ENCODE data around the gene VAC14.

DNA sequence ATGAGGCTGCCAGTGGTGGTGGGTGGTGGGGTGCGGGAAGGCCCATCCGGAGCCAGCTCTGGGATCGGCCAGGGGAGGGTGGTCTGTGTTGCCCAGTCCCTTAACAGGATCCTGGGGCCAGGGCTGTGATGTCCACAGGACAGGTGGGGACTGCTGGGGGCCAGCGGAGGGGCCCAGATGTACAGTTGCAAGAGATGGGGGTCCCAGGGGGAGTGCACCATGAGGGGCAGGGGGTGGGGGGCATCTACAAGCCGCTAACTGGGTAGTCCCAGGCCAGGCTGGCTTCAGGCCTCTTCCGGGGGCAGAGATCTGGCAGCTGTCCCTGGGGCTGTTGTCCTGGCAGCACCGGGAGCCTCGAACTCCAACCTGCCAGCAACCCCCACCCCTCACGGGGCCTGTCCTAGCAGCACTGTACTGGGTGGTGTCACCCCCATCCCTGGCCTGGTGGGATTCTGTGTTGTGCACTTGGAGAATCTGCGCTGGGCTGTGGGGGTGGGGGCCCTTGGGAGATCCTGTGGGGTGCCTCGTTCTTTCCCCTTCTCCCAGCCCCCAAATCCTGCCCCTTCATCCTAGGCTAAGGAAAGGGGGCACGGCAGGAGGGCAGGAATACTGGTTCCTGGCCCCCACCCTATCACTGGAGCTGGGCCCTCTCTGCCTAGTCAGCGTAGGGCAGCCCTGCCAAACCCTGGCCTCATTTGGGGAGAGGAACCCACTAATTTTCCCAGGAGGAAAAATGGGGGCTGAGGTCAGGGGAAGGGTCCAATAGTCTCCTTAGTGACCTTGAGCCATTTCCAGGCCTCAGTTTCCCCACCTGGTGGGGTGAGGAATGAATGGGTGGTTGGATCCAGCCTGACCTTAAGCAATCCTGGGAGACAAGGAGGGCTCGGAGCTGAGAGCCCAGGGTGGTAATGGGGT lies 116.6 kb downstream of the VAC14 start:
- TF ChIP-seq, protein P1, sequence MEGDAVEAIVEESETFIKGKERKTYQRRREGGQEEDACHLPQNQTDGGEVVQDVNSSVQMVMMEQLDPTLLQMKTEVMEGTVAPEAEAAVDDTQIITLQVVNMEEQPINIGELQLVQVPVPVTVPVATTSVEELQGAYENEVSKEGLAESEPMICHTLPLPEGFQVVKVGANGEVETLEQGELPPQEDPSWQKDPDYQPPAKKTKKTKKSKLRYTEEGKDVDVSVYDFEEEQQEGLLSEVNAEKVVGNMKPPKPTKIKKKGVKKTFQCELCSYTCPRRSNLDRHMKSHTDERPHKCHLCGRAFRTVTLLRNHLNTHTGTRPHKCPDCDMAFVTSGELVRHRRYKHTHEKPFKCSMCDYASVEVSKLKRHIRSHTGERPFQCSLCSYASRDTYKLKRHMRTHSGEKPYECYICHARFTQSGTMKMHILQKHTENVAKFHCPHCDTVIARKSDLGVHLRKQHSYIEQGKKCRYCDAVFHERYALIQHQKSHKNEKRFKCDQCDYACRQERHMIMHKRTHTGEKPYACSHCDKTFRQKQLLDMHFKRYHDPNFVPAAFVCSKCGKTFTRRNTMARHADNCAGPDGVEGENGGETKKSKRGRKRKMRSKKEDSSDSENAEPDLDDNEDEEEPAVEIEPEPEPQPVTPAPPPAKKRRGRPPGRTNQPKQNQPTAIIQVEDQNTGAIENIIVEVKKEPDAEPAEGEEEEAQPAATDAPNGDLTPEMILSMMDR (IDR thresholded peaks at IDR 0.05), result no peak
- no peak for TF ChIP-seq POLR2A (IDR thresholded peaks at IDR 0.05)

Measured in esophagus squamous epithelium (tissue), 4 donors.